ENCODE data around the gene UQCRC1.

- peak; percentile 44 to 96 (median 74) for TF ChIP-seq CTCF (IDR thresholded peaks at IDR 0.05)
- peak in 1 of 2 donors; percentile 94 for TF ChIP-seq POLR2A (IDR thresholded peaks at IDR 0.05)
Observed at GRCh38 chr3:48609088-48610005, at the start of gene UQCRC1.

Data from thyroid gland (tissue), 4 donors.